GM21526 (cell line): Measurements from ENCODE around the gene HVCN1.
"Not testable (repeated sequence)": the region's sequence is repeated elsewhere in the genome, so short reads cannot be mapped to it uniquely, and the experiment has no call there.

Source experiments
- ATAC-seq: cut with Tn5 transposase; IDR thresholded peaks from one replicate; pipeline ENCODE4 v1.9.1; 2021; ENCODE audit warnings: moderate library complexity; ENCODE audit not compliant: unreplicated experiment, low FRiP score

HVCN1 gene, protein sequence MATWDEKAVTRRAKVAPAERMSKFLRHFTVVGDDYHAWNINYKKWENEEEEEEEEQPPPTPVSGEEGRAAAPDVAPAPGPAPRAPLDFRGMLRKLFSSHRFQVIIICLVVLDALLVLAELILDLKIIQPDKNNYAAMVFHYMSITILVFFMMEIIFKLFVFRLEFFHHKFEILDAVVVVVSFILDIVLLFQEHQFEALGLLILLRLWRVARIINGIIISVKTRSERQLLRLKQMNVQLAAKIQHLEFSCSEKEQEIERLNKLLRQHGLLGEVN

DNA sequence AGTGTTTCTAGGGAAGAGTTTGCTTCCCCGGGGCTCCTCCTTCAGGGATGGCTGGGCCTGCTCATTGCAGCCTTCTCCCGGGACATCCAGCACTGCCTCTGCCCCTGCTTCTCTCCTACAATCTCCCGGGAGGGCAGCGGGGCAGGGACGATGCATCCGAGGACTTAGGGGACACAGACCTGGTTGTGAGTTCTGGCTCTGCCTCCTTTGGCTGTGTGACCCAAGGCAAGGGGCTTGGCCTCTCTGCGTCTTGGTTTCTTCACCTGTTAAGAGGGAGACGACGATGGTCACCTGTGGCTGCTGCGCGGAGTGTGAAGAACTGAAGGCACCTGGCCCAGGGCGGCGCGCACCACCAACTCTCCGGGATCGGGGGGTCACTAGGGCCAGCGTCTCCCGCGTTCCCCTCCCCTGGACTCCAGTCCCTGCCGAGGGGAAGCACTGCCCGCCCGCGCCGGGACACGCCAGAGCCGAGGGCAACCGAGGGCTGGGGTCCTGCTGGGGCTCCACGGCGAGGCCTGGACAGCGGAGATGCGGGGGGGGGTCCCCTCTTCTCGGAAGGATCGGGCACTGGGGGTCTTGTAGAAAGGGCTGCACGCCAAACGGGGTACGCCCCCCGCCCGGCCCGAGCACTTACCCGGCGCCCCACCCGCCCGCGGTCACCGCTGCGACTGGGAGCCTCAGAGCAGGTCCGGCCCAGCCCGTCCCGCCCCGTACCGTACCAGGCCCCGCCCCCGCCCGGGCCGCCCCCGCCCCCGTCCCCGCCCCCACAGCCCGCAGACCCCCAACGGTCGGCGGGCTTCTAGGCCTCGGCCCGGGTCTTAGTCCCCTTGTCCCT lies at the start of gene HVCN1:
HVCN1 (minus strand) TSS at position 670 of the 835 bp plus-strand sequence. CDS start 5,870 bp downstream, outside the sequence.
- ATAC-seq = no peak

DNA sequence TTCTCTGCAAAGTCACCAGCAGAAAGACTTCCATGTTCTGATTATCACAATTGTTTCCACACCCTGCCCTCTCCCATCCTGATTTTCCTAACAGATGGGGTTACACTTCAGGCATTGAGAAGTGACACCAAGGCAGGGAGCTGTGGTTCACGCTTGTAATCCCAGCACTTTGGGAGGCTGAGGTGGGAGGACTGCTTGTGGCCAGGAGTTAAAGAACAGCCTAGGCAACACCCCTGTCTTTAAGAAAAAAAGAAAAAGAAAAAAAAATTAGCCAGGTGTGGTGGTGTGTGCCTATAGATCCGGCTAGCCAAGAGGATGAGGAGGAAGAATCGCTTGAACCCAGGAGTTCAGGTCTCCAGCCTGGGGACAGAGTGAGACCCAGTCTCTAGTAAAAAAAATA lies 48.6 kb upstream of the HVCN1 start:
- no peak for ATAC-seq

DNA sequence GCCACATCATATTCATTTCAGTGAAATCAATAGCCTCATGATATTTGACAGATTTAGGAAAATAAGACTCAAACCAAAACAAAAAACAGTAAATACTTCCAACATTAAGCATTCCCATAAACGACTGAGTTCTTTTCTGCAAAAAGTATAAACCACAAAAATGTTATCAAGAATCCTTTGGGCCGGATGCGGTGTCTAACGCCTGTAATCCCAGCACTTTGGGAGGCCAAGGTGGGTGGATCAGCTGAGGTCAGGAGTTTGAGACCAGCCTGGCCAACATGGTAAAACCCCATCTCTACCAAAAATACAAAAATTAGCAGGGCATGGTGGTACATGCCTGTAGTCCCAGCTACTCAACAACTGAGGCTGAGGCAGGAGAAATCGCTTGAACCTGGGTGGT lies 48.1 kb upstream of the HVCN1 start:
- ATAC-seq = not testable (repeated sequence)

DNA sequence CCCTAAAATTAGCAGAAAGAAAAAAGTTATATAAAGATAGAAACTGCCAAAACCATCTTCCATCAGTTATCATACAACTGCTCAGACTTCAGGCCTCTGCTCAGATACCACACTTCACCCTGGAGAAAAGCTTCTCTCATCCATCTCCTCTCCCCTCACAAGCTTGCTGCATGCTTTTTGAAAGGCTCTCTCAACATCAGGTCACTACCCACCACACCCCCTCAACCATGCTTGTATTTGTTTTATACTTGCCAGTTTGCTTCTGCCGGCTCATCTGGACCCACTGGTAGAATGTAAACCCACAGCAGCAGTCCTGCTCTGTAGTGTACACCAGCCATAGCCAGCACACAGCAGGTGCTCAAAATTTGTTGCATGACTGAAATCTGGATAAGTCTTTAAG lies 45.0 kb upstream of the HVCN1 start:
- no peak for ATAC-seq

DNA sequence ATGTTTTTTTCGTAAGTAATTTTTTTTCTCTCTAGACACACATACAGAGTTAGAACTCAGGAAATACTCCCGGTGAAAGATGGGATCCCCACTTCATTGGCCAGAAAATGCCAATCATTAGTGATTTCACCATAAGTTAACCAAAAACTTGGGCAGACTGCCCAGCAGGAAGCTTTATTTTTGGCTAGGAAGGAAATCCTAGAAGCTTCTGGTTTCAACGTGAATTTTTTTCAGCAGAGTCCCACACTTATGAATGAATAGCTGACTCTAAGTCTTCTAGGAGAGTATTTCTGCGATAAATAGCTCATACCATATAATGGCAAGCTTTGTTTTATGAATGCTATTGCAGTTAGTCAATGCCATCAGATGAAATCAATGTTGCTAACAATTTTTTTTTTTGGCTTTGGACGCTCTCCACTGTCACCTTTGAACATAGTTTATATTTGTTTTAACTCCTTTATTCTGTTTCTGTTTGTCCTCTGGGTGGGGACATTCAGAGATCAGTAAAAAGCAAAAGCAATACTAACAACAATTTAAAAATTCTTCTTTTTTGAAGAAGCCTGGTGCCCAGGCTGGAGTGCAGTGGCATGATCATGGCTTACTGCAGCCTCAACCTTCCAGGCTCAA lies 44.3 kb upstream of the HVCN1 start:
- no peak for ATAC-seq

DNA sequence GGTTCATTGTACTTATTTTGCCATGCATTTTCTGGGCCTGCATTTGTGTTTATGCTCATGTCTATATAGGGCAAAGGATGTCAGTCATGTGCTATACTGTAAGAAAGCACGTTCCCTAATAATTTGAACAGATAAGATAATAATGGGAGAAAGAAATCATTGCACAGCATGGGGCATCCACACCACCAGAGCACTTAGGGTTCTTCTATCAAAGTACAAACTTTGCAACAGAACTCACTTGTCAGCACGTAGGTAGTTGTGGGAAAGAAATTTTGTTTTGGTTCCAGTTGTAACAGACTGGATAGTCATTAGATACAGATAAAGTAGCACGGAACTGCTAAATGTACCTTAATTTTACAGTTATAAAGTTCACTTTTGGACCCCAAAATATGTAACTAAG lies 43.7 kb upstream of the HVCN1 start:
- ATAC-seq = no peak

DNA sequence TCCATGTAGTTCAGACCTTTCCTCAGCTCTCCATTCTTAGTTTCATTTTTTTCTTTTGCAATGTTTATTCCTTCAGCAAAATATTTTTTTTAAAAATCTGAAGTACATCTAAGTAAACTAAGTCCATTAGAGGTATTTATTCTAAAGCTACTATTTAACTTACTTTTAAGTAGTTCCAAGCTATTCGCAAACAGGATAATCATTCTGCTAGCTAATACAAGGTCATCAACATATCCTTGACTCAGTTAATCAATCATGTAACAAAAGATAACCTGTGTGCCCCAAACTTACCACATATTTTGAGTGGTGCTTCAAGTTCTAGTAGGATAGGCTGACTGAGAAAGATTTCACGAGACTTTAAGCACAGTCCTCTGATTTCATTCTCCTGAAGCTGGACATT lies 42.6 kb upstream of the HVCN1 start:
- no peak for ATAC-seq

DNA sequence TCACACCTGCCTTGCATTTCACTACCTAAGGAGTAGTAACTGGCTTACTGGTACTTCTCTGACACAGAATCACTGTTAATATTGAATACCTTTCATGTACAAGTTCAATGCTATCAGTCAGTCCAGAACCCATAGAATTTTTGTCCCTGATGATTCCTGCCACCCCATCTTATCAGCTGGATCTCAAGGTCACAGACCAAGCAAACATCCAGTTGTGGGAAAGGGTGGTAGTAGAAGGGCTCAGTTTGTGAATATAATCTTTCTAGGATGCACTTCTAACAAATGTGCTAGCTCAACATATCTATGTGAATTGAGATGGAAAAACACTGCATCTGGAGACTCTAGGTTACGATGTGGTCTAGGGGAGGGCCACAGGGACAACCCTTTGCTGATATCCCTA lies 39.7 kb upstream of the HVCN1 start:
- ATAC-seq = no peak

DNA sequence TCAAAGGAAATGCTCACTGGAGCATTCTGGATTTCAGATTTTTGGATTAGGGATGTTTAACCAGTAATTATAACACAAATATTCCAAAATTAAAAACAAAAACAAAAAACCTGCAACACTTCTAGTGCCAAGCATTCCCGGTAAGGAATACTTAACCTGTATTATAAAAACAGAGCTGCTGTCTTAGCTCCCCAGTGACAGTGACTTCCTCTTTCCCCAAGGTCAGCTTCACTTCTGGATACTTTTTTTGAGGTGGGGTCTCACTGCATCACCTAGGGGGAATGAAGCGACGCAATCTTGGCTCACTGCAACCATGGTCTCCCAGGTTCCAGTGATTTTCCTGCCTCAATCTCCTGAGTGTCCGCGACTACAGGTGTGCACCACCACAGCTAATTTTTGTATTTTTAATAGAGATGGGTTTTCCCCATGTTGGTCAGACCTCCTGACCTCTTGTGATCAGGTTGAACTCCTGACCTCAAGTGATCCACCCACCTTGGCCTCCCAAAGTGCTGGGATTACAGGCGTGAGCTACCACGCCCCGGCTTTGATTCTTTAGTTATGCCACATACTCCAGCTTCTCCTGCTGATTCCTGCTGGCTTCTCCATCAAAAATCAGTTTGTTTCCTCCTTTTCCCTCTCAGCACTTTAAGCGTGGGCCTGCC lies 37.9 kb upstream of the HVCN1 start:
- no peak for ATAC-seq

DNA sequence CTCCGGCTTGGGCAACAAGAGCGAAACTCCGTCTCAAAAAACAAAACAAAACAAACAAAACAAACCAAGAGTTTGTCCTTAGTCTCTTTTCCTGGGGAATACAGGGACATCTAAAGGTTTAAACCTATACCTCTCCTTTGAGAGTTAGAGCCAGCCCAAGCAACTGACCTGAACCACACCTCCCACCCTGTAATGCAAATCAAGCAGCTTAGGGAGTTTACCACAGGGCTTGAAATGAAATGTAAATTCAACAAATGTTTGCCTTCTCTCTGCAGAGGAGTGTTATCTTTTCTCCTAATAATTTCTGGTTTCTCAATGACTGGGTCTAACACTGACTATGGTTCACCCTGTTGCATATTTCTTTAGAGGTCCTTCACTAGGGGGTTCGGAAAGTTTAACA lies 37.1 kb upstream of the HVCN1 start:
- ATAC-seq = no peak

DNA sequence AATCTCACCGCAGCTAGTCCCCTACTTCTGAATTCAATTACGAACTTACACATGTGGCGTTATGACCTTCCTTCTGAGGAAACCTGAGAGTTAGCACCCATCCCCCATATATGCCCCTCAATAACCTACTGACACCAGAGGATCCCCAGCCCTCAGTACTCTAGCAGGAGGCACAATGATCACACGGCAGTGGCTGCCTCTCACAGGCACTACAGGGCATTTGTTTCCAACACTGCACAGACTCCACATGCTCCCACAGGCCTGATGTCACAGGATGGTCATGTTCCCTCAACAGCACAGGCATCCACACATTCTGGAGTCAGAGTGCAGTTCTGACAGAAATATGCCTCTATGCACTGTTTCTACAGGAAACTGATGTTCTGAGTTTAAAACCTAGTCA lies 36.4 kb upstream of the HVCN1 start:
- ATAC-seq = no peak

DNA sequence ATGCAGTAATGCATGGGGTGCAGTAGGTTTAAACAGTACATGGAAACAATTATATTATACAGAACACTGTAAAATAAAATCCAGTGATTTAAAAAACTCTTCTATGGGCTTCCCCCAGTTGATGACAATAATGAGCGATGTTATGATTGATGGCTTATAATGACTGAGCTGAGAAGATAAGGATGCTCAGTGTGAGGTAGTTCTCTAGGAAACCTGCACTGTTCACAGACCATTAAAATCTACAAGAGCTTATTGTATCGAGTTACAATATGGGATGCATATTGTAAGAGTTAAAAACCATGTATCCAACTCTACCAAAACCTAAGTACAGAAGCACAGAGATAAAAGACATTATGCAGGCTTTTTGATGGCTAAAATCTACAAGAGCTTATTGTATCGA lies 34.0 kb upstream of the HVCN1 start:
- not testable (repeated sequence) for ATAC-seq

DNA sequence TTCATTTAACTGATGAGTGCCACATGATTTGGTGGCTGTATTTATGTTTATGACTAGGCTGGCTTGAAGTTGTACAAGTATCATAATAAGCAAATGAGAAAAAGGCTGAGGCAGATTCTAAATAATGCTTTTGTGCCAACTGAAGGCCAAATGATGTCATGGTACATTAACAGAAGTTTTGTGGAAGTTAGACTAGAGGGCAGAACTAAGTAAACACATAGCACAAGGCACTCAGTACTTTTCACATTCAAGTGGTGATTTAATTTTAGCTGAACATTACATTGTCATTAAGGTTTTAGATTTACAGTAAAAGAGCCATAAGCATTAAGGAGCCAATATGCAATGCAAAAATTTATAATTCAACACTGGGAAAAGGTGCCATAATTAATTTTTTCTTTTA lies 32.7 kb upstream of the HVCN1 start:
- no peak for ATAC-seq

DNA sequence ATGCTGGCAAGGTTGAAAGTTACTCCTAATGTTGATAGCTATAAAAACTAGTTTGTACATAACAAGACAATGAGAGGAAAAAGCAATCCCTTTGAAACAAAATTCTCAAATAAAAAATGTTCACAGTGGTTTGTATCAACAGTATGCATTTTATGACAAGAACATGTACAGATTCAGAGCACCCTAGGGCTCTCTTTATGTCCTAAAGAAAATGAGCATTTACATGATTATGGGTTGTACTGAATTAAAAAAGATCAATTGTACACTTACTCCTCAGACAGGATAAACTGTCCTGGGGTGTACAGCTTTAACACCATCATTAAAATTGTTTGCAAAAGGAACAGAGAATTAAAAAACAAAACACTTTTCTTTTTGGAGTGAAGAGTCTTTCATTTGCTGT lies 31.6 kb upstream of the HVCN1 start:
- ATAC-seq = no peak

DNA sequence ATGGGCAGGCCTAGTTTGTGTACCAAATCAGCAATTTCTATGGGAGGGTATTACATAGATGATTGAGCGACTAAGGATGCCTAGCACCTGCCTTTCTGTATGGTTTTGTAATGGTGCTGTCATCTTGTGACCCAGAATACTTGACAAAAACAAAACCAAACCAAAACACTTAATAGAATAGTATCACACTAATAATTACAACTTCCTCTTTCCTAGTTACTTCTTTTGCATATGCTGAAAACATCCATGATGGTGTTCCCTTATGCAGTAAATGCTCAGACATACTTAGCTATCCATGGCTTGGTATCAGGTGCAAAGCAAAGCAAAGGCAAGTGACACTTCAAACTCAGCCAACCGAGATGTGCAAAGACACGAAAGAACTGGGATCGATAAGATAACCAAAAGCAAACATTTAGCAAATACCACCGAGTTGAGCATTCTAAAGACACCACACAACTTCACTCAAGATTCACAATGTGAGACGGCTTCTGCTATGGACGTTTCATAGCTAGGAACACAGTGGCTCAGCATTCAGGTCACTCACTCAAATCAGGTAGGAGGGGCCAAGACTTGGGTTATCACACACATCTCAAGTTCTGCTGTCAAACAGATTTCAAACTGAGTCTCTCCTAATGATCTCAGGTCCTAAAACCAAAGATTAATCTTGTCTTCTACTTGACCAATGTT lies 29.4 kb upstream of the HVCN1 start:
- no peak for ATAC-seq

DNA sequence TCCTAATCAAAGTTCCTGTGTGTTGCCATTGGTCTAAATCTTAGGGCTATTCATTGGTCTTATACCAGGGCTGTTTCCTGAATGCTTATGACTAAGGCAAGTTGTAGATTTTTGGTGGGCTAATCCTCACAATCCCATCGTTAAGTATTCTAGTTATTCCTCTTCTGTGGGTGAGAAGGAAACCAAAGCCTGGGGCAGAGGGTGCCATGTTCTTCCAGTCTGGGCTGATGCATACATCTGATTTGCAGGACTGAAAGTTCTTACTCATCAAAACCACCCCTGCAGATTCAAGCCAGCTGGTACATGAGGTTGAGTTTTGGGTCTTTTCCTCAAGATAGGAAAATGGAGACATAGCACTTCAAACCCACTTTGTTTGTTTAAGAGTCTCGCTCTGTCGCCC lies 28.1 kb upstream of the HVCN1 start:
- ATAC-seq = no peak

DNA sequence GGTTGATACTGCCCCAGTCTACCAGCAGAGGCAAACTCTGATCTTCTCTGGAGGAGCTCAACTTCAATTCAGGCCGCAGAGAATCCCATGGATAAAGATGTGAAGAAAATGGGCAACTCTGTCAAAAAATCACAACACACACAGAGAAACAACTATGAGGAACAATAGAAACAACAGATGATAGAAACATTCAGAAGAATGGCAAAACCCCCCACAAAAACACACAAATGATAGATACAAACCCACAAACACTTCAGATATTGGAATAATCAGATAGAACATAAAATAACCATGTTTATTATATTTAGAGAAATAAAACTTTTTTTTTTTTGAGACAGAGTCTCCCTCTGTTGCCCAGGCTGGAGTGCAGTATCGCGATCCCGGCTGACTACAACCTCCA lies 20.0 kb upstream of the HVCN1 start:
- no peak for ATAC-seq

DNA sequence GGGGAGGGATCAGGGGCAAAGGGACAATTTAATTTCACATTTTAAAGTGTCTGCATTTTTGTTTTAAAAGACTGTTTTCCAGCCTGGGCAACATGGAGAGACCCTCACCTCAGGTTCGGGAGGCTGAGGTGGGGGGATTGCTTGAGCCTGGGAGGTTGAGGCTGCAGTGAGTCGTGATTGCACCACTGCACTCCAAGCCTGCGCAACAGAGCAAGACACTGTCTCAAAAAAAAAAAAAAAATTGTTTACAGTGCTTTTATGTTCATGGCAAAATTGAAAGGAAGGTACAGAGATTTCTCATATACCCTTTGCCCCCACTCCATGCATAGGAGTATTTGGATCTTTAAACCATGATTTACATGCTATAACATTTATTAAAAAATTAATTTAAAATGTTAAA lies 16.4 kb upstream of the HVCN1 start:
- no peak for ATAC-seq

DNA sequence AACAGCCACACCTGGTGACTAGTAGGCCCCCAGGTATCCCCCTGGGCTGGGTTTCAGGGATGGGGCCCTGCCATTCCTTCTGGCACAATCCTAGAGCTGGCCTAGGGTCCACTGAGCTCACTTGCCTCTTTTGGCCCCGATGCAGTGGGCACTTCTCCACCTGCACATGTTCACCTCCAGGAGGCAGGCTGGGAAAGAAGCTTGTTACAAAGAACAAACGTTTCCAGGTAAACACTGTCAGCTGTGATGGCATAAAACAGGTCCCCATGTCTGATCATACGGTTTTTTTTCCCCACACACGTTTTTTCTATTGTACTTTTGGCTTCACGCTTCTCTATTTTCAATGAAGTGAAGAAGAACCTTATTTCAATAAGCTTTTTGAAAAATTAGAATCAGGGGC lies 15.8 kb upstream of the HVCN1 start:
- no peak for ATAC-seq

DNA sequence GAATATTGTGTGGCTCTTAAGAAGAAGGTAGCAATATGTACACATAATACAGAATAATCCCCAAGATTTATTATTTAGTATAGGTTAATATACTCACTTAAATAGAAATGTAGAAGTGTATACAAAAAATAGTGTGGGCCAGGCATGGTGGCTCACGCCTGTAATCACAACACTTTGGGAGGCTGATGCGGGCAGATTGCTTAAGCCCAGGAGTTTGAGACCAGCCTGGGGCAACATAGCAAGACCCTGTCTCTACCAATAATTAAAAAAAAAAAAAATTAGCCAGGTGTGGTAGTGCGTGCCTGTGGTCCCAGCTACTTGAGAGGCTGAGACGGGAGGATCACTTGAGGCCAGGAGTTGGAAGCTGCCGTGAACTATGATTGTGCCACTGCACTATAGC lies 15.3 kb upstream of the HVCN1 start:
- ATAC-seq = no peak

DNA sequence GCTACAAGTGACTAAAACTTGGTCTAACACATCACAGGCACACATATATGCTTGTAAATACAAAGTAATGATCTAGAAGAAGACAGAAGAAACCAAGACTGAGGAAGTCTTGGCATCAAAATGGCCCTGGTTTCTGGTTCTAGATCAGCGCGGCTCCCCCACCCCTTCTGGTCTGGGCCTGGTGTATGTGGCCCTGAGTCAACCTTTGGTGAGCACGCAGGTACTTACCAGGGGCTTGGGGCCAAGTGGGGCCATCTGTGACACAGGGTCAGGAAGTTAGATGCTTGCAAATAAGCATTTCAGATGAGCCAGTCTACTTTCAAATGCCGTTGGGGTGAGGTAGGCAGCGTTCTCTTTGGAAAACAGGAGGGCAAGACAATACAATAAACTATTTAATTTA lies 13.2 kb upstream of the HVCN1 start:
- ATAC-seq = no peak
